Activated CD4-positive, alpha-beta T cell treated with anti-CD3 and anti-CD28 coated beads, Interleukin-2, amount 50 U/mL, for 48 hours (primary cell): ENCODE data around the gene ZNF804B.
"Not testable (repeated sequence)": the region's sequence is repeated elsewhere in the genome, so short reads cannot be mapped to it uniquely, and the experiment has no call there.

Experiments
- DNase-seq, 2 experiments: peaks; one replicate each; pipeline ENCODE4 v3.0.0-alpha.2; 2020

Gene ZNF804B

DNA sequence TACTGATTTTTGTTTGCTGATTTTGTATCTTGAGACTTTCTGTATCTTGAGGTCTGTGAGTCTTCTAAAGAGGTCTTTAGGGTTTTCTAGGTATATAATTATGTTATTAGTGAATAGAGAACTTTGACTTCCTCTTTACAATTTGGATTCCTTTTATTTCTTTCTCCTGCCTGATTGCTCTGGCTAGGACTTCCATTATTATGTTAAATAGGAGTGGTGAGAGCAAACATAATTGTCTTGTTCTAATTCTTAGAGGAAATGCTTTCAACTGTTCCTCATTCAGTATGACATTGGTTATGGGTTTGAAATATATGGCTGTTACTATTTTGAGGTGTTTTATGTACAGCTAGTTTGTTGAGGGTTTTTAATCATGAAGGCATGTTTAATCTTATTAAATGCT lies 344.1 kb downstream of the ZNF804B start:
- no peak for DNase-seq

DNA sequence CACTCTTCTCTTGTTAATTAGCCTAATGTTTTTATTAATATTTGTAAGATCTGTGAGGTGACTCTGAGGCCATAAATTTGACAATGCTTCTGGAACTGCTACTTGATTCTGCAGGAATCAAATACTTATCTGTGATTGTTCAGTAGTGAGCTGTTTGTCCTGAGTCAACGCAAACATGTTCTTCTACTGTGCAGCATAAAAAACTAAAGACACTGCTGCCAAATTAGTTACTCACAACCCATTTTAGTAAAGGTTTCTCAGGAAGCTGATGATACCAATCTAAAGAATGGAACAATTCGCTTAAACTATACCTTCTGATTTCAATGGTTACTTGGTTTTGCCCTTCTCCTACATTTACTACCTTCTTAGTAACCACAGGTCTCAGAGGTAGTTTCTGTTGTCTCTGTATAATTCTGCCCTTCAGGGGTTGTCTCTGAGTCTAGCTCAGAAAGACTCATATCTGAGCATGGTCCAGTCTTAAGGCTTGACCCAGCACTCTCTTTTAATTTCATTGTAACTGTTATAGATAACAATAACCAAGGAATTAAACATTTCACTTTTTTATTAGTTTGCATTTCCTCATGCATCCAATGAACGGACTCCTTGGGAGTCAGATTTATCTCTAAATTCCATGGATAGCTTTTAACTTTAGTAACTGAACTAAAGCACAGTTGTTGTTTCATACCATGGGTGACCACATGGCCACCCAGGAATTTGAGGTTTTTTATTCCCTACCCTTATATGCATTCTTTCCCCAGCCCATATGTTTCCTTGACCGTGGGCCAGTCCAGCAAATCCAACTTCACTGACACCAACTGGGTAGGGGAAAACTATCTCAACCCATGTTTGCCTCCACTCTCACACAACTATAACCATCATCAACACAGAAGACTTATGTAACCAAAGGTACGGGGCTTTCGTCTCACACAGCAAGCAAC lies 345.5 kb downstream of the ZNF804B start:
- DNase-seq = no peak

GRCh38 chr7:89123871-89124270 lies 364.4 kb downstream of the ZNF804B start:
- DNase-seq = no peak

- DNase-seq = no peak
These were observed 370.3 kb downstream of the ZNF804B start for GRCh38 chr7:89129600-89130375.

DNA sequence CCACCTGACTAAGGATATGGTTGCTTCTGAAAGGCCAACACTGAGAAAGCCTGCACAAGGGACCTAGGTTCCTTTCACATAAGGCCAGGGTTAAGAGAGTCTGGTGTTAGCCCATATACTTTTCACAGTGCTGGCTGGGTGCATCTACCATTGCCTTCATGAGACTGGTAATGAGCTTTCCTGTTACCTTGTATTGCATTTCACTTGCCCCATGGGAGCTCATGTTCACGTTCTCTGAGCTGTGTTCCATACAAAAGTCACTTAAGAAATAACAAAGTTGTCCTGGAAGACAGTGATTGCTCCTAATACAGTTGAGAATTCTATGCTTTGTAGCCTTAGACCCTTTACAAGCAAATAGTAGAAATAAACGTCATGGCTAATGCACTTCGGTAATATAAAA lies 373.9 kb downstream of the ZNF804B start:
- no peak for DNase-seq

GRCh38 chr7:89133819-89134218 lies 374.3 kb downstream of the ZNF804B start:
- DNase-seq = no peak

DNA sequence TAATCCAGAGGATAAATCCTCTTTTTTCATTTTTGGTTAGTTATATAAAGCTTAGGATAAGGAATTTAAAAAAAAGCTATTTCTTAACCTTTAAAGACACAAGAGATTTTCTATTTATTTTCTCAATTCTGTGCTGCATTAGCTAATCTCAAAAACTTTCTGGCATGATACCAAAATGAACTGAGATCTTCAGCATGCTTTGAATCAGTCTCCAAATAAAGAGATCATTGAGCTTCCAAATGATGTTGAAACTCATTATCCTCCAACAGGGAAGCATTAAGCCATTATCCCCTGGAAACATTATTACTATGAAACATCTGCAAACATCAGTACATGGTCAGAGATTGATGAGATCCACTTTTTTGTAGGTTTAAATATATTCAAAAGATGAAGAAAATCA lies 386.3 kb downstream of the ZNF804B start:
- DNase-seq = no peak

DNA sequence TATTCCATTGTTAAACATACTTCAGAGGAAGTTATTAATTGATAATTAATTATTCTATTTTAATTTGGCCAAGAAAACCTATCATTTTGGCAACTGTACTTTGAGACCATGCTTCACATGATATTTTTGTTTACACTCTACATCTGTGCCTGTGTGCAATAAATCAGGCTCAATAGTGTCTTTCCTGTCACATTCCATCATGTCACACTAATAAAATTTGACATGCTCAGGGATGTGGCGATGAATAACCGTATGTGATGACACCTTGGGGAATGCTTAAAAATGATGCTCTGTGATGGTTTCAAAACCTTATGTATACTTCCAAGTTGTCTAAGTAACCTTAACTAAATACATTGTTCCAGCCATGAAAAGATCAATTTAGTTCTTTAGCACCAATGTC lies 400.6 kb downstream of the ZNF804B start:
- no peak for DNase-seq

DNA sequence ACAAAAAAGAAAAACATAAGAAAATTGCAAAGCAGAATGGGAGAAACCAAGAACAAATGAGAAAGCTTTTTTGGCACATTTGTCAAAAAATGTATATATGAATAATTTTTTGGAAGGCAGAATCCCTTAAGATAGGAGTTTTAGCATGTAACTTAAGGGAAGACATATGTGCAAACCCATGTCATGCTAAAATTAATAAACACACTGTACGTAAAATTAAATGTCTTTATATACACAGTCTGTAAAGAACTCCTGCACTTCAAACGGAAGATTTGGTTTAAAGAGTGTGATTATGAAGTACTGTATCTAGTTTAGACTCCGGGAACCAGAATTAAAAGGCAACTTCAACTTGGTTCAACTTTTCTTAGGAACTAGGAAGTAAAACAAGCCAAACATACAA lies 405.9 kb downstream of the ZNF804B start:
- DNase-seq = no peak

DNA sequence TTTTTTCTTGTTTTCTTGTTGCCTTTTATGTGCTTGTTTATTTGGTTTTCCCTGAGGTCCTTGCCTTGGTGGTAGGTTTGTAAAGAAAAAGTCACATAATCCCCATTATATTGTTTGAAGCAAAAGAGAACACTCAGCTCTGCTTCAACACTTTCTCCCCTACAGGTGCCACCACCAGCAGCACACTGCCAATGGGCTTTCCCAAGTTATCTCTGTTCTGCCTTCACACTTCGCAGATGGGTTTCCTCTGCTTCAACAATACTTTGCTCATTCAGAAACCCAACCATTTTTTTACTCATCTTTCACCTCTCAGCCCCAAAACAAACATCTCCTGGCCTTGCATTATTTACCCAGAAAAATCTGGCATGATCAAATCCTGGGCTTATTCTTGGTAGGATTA lies 411.1 kb downstream of the ZNF804B start:
- DNase-seq = no peak

DNA sequence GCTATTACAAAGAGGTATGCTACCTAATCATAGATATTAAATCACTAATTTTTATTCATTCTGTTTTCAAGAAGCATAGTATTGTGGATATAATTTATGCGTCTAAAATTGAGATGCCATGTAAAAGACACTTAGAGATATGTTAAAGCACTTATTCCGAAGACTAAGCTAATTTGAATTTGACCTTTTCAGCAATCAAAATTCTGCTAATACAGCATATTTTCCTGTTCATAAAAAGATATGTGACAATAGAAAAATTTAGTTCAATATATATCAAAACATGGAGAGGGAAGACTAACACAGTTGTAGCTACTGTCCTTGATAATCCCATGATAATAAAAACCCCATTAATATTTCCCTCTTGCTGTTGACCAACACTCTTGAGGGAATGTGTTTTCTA lies 422.6 kb downstream of the ZNF804B start:
- no peak for DNase-seq

DNA sequence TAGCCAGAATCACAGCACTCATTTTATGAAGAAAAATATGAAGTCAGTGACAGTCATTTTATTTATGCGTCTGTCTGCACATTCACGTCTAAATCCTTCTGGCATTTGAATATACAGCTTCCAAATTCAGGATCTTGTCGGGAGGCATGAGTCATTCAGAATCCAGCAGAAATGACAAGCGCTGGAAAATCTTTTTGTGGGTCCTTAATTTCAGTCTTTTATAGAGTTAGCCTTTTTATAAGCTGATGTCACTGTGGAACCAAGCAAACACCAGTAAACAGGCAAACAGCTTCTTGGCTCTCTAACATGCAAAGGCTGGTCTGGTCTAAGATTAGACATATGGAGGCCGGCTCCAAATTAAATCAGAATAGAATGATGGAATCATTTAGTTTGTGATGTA lies 424.2 kb downstream of the ZNF804B start:
- DNase-seq = no peak

GRCh38 chr7:89200758-89201157 lies 441.3 kb downstream of the ZNF804B start:
- DNase-seq = no peak

GRCh38 chr7:89223900-89224395 lies 464.4 kb downstream of the ZNF804B start:
- no peak for DNase-seq

- not testable (repeated sequence) for DNase-seq
These were observed 469.2 kb downstream of the ZNF804B start for GRCh38 chr7:89228688-89229171.

DNA sequence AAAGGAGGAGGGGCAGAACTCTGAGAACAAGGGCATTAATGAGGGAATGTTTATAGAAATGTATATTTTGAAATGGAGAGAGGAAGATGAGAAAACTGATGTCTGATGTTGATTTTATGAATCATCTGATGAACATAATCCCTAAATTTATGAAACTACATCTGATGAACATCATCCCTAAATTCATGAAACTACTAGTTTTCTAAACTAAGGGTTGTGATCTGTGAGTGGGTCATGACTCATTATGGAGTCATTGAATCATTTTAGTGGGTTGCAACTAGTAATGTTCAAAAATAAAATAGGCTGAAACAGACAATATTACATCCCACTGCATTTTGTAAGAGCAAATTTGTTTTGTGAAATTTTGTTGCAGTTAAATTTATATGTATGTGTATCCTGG lies 478.7 kb downstream of the ZNF804B start:
- DNase-seq = no peak

- DNase-seq = no peak
These were observed 486.7 kb downstream of the ZNF804B start for GRCh38 chr7:89246196-89246595.

DNA sequence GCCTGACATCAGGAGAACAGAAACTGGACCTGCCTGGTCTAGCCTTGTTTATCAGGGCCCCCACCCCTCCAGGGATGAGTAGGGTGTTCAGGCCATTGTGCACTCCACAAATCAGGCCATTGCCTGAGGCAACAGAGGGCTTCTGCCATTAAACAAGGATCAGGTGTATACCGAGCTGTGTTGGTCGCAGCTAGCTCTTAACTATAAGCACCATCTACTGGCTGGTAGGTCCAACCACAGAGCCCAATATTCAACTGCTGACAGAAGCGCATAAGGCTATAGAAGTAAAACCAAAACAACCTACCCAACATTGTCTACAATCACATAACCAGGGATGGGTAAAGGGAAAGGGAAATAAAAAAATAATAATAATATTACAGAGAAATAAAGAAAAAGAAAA lies 487.7 kb downstream of the ZNF804B start:
- DNase-seq = no peak

DNA sequence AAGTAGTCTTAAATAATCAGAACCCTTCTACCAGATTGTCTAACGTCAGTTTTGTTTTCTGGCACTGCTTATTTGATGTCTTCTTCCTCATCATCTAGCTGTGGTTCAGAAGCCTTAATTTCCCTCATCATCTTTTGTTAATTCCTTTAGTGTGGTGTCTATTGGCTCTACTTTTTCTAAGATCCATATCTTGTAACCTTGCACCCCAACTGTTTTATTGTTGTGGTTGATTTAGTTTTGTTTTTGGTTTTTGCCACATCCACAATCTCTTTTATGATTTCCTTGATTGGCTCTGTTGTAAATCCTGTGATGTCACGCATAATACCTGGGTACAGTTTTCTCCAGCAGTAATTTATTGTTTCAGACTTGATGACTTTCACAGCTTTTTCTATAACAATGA lies 499.6 kb downstream of the ZNF804B start:
- no peak for DNase-seq

DNA sequence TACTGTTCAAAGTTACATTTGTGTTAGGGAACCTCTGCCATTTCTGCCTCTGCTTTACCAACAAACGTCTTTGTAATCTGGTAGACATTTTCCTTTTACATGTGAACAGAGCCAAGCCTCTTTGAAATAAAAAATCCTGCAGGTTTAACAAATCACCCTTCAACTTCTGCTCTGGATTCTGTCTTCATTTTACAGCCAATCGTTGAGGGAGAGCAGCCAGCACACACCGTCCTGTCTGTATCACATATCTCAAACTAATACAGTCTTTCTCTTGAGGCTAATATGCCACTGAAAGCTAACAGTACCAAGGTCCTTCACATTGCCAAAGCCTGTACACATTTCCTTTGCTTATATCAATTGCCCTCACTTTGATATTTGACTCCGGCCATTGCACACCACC lies 504.6 kb downstream of the ZNF804B start:
- no peak for DNase-seq

GRCh38 chr7:89265631-89266030 lies 506.1 kb downstream of the ZNF804B start:
- DNase-seq = no peak

DNA sequence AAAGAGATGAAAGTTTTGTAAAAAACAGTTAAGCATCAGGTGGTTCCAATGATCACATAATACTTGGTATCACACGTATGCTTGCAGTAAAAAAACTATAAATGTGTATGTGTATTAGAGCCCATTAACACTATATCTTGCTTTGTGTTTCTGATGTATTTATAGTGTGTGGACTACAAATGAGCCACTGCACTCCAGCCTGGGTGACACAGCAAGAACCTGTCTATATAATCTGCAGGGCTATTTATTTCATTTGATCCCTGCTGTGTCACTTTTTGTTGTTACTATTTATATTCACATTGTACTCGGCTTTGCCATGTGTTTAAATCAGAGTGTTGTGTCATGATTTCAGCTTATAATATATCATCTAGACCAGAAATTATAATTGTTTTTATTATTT lies 523.8 kb downstream of the ZNF804B start:
- no peak for DNase-seq

- no peak for DNase-seq
These were observed 549.0 kb downstream of the ZNF804B start for GRCh38 chr7:89308535-89308934.

DNA sequence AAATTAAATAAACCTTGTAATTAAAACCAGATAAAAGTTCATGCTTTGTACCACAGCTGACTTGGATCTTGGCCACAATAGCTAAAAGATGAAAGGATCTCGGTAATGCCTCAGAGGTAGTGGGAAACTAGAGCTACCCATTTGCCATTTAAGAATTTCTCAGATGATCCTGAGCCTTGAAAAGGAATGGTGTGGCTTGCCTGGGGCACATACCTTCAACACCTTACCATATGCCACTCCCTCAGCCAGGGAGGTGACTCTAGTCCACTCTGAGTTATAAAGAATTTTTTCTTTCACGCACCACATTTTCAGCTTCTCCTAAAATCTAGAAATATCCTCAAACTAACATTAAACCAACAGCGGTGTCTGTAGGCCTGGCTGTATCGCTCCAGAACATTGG lies 552.4 kb downstream of the ZNF804B start:
- no peak for DNase-seq
